H1 (cell line): ENCODE measurements around the gene GFRA4. TPM values are rescaled to one million over a fixed set of nuclear protein-coding genes. Genes with fewer than 3 reads are reported as not detected.

Experiments used
- CTCF ChIA-PET: fragments of 300-600 bp; sonication (Branson Sonifier 250); formaldehyde crosslinking; loops from one replicate; lab custom pipeline; 2021; ENCODE audit not compliant: partially characterized antibody; lab: Charles Lee
- POLR2A ChIA-PET: fragments of 300-600 bp; sonication (Branson Sonifier 250); formaldehyde crosslinking; loops from one replicate; lab custom pipeline; 2021; ENCODE audit warnings: inconsistent platforms; ENCODE audit not compliant: partially characterized antibody; lab: Charles Lee
- DNase-seq, 2 experiments: peaks; one replicate each; pipeline versions ENCODE4 v3.0.0 to v3.0.0-alpha.2; 2010 to 2022; ENCODE audit warnings: low spot score in 2 of 2, low read depth in 1 of 2, mixed read lengths in 1 of 2
- FAIRE-seq: peaks from 2 replicates; lab custom pipeline; 2011; peaks lifted over from hg19 to GRCh38; lab: Jason Lieb, UNC
- H2AFZ ChIP-seq: 2 replicates; pipeline ENCODE4 v1.8.1; 2012; ENCODE audit warnings: low read length, inconsistent platforms
- H2AK5ac ChIP-seq: 2 replicates; pipeline ENCODE4 v1.6.1; 2013; ENCODE audit warnings: low read depth, low read length
- H2BK120ac ChIP-seq: replicated peaks from 2 replicates; pipeline ENCODE3; 2013; ENCODE audit warnings: low read depth, low read length, inconsistent platforms
- H2BK12ac ChIP-seq: 2 replicates; pipeline ENCODE4 v1.6.1; 2013; ENCODE audit warnings: low read depth, low read length
- H2BK15ac ChIP-seq: 2 replicates; pipeline ENCODE4 v1.6.1; 2013; ENCODE audit warnings: low read length
- H2BK20ac ChIP-seq: 2 replicates; pipeline ENCODE4 v1.6.1; 2013; ENCODE audit warnings: low read length
- H2BK5ac ChIP-seq: 2 replicates; pipeline ENCODE4 v1.6.1; 2013; ENCODE audit warnings: low read depth, low read length
- H3K14ac ChIP-seq: 2 replicates; pipeline ENCODE4 v1.6.1; 2013; ENCODE audit warnings: inconsistent platforms; ENCODE audit not compliant: insufficient read length
- H3K18ac ChIP-seq: 2 replicates; pipeline ENCODE4 v1.6.1; 2013; ENCODE audit warnings: low read length; ENCODE audit errors: extremely low read depth
- H3K23ac ChIP-seq: 2 replicates; pipeline ENCODE4 v1.6.1; 2013; ENCODE audit warnings: inconsistent platforms; ENCODE audit not compliant: insufficient read length
- H3K23me2 ChIP-seq: 2 replicates; pipeline ENCODE4 v1.6.1; 2013; ENCODE audit warnings: low read depth, low read length
- H3K27ac ChIP-seq: 2 replicates; pipeline ENCODE4 v1.6.1; 2011; ENCODE audit warnings: low read depth, low read length, inconsistent platforms
- H3K27me3 ChIP-seq, 4 experiments: replicated peaks in 1 of 4; 1 replicate in 1 of 4; 2 replicates in 3 of 4; pipeline versions ENCODE4 v1.6.1 to v1.8.1; 2011 to 2013; ENCODE audit warnings: low read length in 3 of 4, mild to moderate bottlenecking in 3 of 4, inconsistent platforms in 2 of 4, mixed read lengths in 2 of 4, moderate library complexity in 1 of 4; ENCODE audit not compliant: control insufficient read depth in 3 of 4, insufficient read depth in 3 of 4; ENCODE audit errors: extremely low read depth in 1 of 4
- H3K36me3 ChIP-seq, 4 experiments: 2 replicates each; pipeline versions ENCODE4 v1.6.1 to v1.8.1; 2011 to 2013; ENCODE audit warnings: mild to moderate bottlenecking in 4 of 4, low read length in 3 of 4, moderate library complexity in 2 of 4, control low read depth in 1 of 4, inconsistent platforms in 1 of 4; ENCODE audit not compliant: insufficient read depth in 4 of 4, control insufficient read depth in 2 of 4
- H3K4ac ChIP-seq: replicated peaks from 2 replicates; pipeline ENCODE3; 2013; ENCODE audit warnings: low read length, low read depth, mixed read lengths, inconsistent platforms; ENCODE audit not compliant: insufficient read length
- H3K4me1 ChIP-seq, 4 experiments: replicated peaks in 1 of 4; 1 replicate in 1 of 4; 2 replicates in 3 of 4; pipeline versions ENCODE4 v1.6.1 to v1.8.1; 2011 to 2013; ENCODE audit warnings: low read length in 3 of 4, inconsistent platforms in 2 of 4, mixed read lengths in 1 of 4; ENCODE audit not compliant: insufficient read depth in 4 of 4, control insufficient read depth in 3 of 4
- H3K4me2 ChIP-seq, 2 experiments: 2 replicates each; pipeline versions ENCODE4 v1.6.1 to v1.8.1; 2011 to 2013; ENCODE audit warnings: low read depth in 2 of 2, low read length in 2 of 2, control low read depth in 1 of 2, inconsistent platforms in 1 of 2, mild to moderate bottlenecking in 1 of 2; ENCODE audit not compliant: insufficient read depth in 1 of 2
- H3K4me3 ChIP-seq, 4 experiments: fragments of 200-600, 300-600 bp in 1 of 4; sonication (generic), shearing (Covaris generic), sonication (Bioruptor Twin) in 1 of 4; 2 replicates each; pipeline versions ENCODE4 v1.5.1 to v1.8.1; 2011 to 2016; ENCODE audit warnings: low read length in 4 of 4, low read depth in 3 of 4, control low read depth in 2 of 4, inconsistent platforms in 2 of 4, mild to moderate bottlenecking in 2 of 4, mixed read lengths in 1 of 4, moderate library complexity in 1 of 4; ENCODE audit not compliant: insufficient read depth in 2 of 4; ENCODE audit errors: extremely low read depth in 1 of 4
- H3K56ac ChIP-seq: replicated peaks from 2 replicates; pipeline ENCODE3; 2013; ENCODE audit warnings: low read depth, mild to moderate bottlenecking, mixed read lengths, low read length, inconsistent platforms; ENCODE audit not compliant: insufficient read length
- H3K79me1 ChIP-seq: 2 replicates; pipeline ENCODE4 v1.6.1; 2013; ENCODE audit warnings: low read depth, low read length, control low read depth
- H3K79me2 ChIP-seq, 2 experiments: 2 replicates each; pipeline versions ENCODE4 v1.6.1 to v1.8.1; 2012 to 2013; ENCODE audit warnings: low read length in 2 of 2, mild to moderate bottlenecking in 2 of 2, inconsistent platforms in 1 of 2; ENCODE audit not compliant: insufficient read depth in 2 of 2, control insufficient read depth in 1 of 2
- H3K9ac ChIP-seq, 4 experiments: replicated peaks in 1 of 4; 1 replicate in 1 of 4; 2 replicates in 3 of 4; pipeline versions ENCODE4 v1.6.1 to v1.8.1; 2011 to 2013; ENCODE audit warnings: low read depth in 3 of 4, low read length in 3 of 4, control low read depth in 2 of 4, mild to moderate bottlenecking in 2 of 4, moderate library complexity in 2 of 4, inconsistent platforms in 1 of 4; ENCODE audit errors: extremely low read depth in 1 of 4
- H3K9me3 ChIP-seq, 2 experiments: 2 replicates each; pipeline versions ENCODE4 v1.6.1 to v1.8.1; 2012 to 2013; ENCODE audit warnings: mild to moderate bottlenecking in 2 of 2, moderate library complexity in 2 of 2, control low read depth in 1 of 2, inconsistent platforms in 1 of 2, low read depth in 1 of 2, low read length in 1 of 2, mixed read lengths in 1 of 2; ENCODE audit not compliant: insufficient read depth in 2 of 2
- H4K20me1 ChIP-seq, 2 experiments: replicated peaks in 1 of 2; 2 replicates each; pipeline versions ENCODE3 to v1.8.1; 2011 to 2013; ENCODE audit warnings: inconsistent platforms in 2 of 2, low read length in 2 of 2, mild to moderate bottlenecking in 1 of 2; ENCODE audit not compliant: insufficient read depth in 2 of 2, control insufficient read depth in 1 of 2
- H4K5ac ChIP-seq: 2 replicates; pipeline ENCODE4 v1.6.1; 2013; ENCODE audit warnings: low read length, low read depth, mixed read lengths, inconsistent platforms; ENCODE audit not compliant: insufficient read length
- H4K8ac ChIP-seq: 2 replicates; pipeline ENCODE4 v1.8.0; 2013; ENCODE audit warnings: mild to moderate bottlenecking, moderate library complexity, low read length, inconsistent platforms; ENCODE audit not compliant: insufficient read depth; ENCODE audit errors: extremely low read depth
- H4K91ac ChIP-seq: replicated peaks from 2 replicates; pipeline ENCODE3; 2013; ENCODE audit warnings: low read length, mixed read lengths, inconsistent platforms; ENCODE audit not compliant: insufficient read length
- CEBPB ChIP-seq: IDR thresholded peaks from 2 replicates; pipeline ENCODE4 v1.6.1; 2012; ENCODE audit warnings: low read depth, low read length
- CTBP2 ChIP-seq: IDR thresholded peaks from 2 replicates; pipeline ENCODE4 v1.7.0; 2011; ENCODE audit warnings: borderline replicate concordance, mild to moderate bottlenecking, moderate library complexity, mixed read lengths, low read length; ENCODE audit not compliant: insufficient read depth, insufficient read length
- EGR1 ChIP-seq: IDR thresholded peaks from 2 replicates; pipeline ENCODE4 v1.6.1; 2011; ENCODE audit warnings: low read depth, low read length, borderline replicate concordance
- EP300 ChIP-seq, 2 experiments: IDR thresholded peaks; 1 replicate in 1 of 2; 2 replicates in 1 of 2; pipeline ENCODE4 v1.6.1; 2011 to 2012; ENCODE audit warnings: low read depth in 2 of 2, low read length in 2 of 2, mild to moderate bottlenecking in 2 of 2, borderline replicate concordance in 1 of 2, inconsistent platforms in 1 of 2, moderate library complexity in 1 of 2
- EZH2 ChIP-seq: fragments of 200-600 bp; sonication (generic); IDR thresholded peaks from 2 replicates; pipeline ENCODE4 v1.7.1; 2012; ENCODE audit warnings: low read depth, mild to moderate bottlenecking, moderate library complexity, low read length, inconsistent platforms; ENCODE audit not compliant: severe bottlenecking
- GTF2F1 ChIP-seq: IDR thresholded peaks from 2 replicates; pipeline ENCODE4 v1.6.1; 2012; ENCODE audit warnings: low read depth, low read length, improper control_type of control experiment, borderline replicate concordance
- KDM1A ChIP-seq: fragments of 200-600, 300-600 bp; sonication (generic); IDR thresholded peaks from 2 replicates; pipeline ENCODE4 v1.7.1; 2016; ENCODE audit warnings: mild to moderate bottlenecking, low read length, borderline replicate concordance
- NANOG ChIP-seq: IDR thresholded peaks from 2 replicates; pipeline ENCODE4 v1.6.1; 2011; ENCODE audit warnings: low read length, low read depth, mild to moderate bottlenecking, inconsistent platforms; ENCODE audit not compliant: insufficient read depth, poor library complexity, severe bottlenecking
- POU5F1 ChIP-seq: IDR thresholded peaks from 2 replicates; pipeline ENCODE4 v1.6.1; 2011; ENCODE audit warnings: low read depth, mild to moderate bottlenecking, low read length, moderate library complexity
- RNF2 ChIP-seq: fragments of 200-900, 300-1000 bp; sonication (generic); IDR thresholded peaks from 2 replicates; pipeline ENCODE4 v1.7.1; 2016; ENCODE audit warnings: borderline replicate concordance, low read depth, mild to moderate bottlenecking, antibody characterized with exemption, low read length; ENCODE audit not compliant: poor library complexity, severe bottlenecking; ENCODE audit errors: missing control alignments
- SAP30 ChIP-seq: fragments of 300-600 bp; sonication (generic); IDR thresholded peaks from 2 replicates; pipeline ENCODE4 v1.7.1; 2012; ENCODE audit warnings: low read length, moderate library complexity, mild to moderate bottlenecking, inconsistent platforms; ENCODE audit not compliant: insufficient read depth, insufficient replicate concordance
- SIX5 ChIP-seq: IDR thresholded peaks from 2 replicates; pipeline ENCODE4 v1.6.1; 2011; ENCODE audit warnings: mild to moderate bottlenecking, low read depth, low read length
- SP4 ChIP-seq: IDR thresholded peaks from 2 replicates; pipeline ENCODE4 v1.6.1; 2012; ENCODE audit warnings: low read length, inconsistent platforms
- WGBS, 2 experiments: shearing (Covaris generic) in 1 of 2; methylation state at CpG; one replicate each; pipeline versions ENCODE4 v1.1.6 to v1.1.7; 2013 to 2015; ENCODE audit warnings: low lambda C conversion rate in 2 of 2, mixed read lengths in 2 of 2, inconsistent platforms in 1 of 2, low coverage in 1 of 2, missing lambda C conversion rate in 1 of 2; ENCODE audit not compliant: insufficient replicate concordance in 2 of 2, insufficient coverage in 1 of 2, insufficient read length in 1 of 2; ENCODE audit errors: extremely low coverage in 1 of 2, missing lambda C conversion rate in 1 of 2; 5-methylcytosine and 5-hydroxymethylcytosine counted together
- polyA plus RNA-seq, 7 experiments: library from polyadenylated mRNA; depleted of rRNA in 3 of 7; stranded (reverse) in 5 of 7; unstranded in 2 of 7; fragments of >200 nt in 5 of 7; fragments of 200-250 nt in 2 of 7; gene quantifications; 1 replicate in 5 of 7; 2 replicates in 1 of 7; 4 replicates in 1 of 7; pipeline versions ENCODE4 v1.2.1 to v1.2.3, GENCODE V29; 2011 to 2013; ENCODE audit warnings: missing spikeins in 2 of 7, mixed read lengths in 2 of 7
- total RNA-seq: library from RNA; stranded (reverse); fragmentation: NEBNext Ultra II Directional; extraction: Animal tissue kit (Norgen Biotek cat#: 25700); gene quantifications from 2 replicates; pipeline ENCODE4 v1.2.1, GENCODE V29; 2021

GFRA4 gene
- total and polyA plus RNA-seq, 2 of the 8 experiments (the other 6 are each of a cell fraction or from before 2014, with no cell fraction given) = 0.05 TPM; not detected in 1

GRCh38 chr20:3686421-3686820 lies 23.2 kb upstream of the GFRA4 start:
- H4K8ac ChIP-seq = no peak overlapping the region
- no peak overlapping the region for H3K4me2 ChIP-seq
- no peak overlapping the region for H2AK5ac ChIP-seq
- no peak overlapping the region for H3K4ac ChIP-seq
- ChIA-PET POLR2A (no interaction called here), CTCF (interaction anchor here (0.9 to 45.1 kb wide), 9 partner anchors 0 to 385 kb away, joined by 3 to 1432 read pairs (median 7); partner anchors contain the start of genes ADAM33 and SIGLEC1)
- H3K18ac ChIP-seq = no peak overlapping the region; the same call in 1 of the 2 replicates
- H2BK120ac ChIP-seq = no peak overlapping the region
- no peak overlapping the region for H2BK5ac ChIP-seq
- H3K23me2 ChIP-seq = peaks cover 8% of the 10 kb centered on the region
- no peak overlapping the region for H3K27ac ChIP-seq
- no peaks in the 10 kb centered on the region for H4K20me1 ChIP-seq
- no peak overlapping the region for H4K91ac ChIP-seq
- H2AFZ ChIP-seq = no peak overlapping the region
- H3K27me3 ChIP-seq = peaks cover 0 to 13% (median 9%) of the 10 kb centered on the region in 4 experiments; a peak in 6 of 7 replicates
- H2BK15ac ChIP-seq = peak overlapping the region; percentile 25; the same call in 1 of the 2 replicates
- no peak overlapping the region for H3K23ac ChIP-seq
- WGBS, 2 experiments = 94% methylated on average over 7 of the region's 7 CpGs; no CpG with 5 or more reads in 1 of the 2 experiments
- no peaks in the 10 kb centered on the region for H3K9me3 ChIP-seq
- no peak overlapping the region for H3K14ac ChIP-seq
- peaks cover 3 to 14% (median 8%) of the 10 kb centered on the region in 4 experiments for H3K4me1 ChIP-seq
- H3K79me1 ChIP-seq = no peaks in the 10 kb centered on the region
- no peak overlapping the region for H3K56ac ChIP-seq
- FAIRE-seq (no peak), DNase-seq (no peak)
- no peak overlapping the region for H4K5ac ChIP-seq
- H3K9ac ChIP-seq = no peak overlapping the region
- 0 out of 2 replicates have a peak overlapping the region, but pooled peaks have one; percentile 8 for H2BK20ac ChIP-seq
- no peaks in the 10 kb centered on the region for H3K36me3 ChIP-seq
- H3K4me3 ChIP-seq = no peak overlapping the region
- H2BK12ac ChIP-seq = peak overlapping the region; percentile 45; the same call in 1 of the 2 replicates
- H3K79me2 ChIP-seq = no peaks in the 10 kb centered on the region
- TF ChIP-seq KDM1A (no peak), EZH2 (no peak), GTF2F1 (no peak), SAP30 (no peak), CEBPB (no peak), POU5F1 (no peak), SP4 (no peak), NANOG (no peak), EP300 (IDR thresholded peaks at IDR 0.05; ENCODE audit: borderline replicate concordance in 1 of 2, low read depth in 2 of 2, low read length in 2 of 2) (no peak), RNF2 (no peak), EGR1 (no peak), CTBP2 (no peak), SIX5 (no peak)
